GM23248 (cell line): ENCODE measurements around the gene ABR. TPM values are rescaled to one million over a fixed set of nuclear protein-coding genes. Genes with fewer than 3 reads are reported as not detected.
A peak's percentile ranks its signal among the peaks of the same experiment; 100 is the strongest.

Experiments
- DNase-seq: peaks from one replicate; pipeline ENCODE4 v3.0.0-alpha.2; 2015
- H2AFZ ChIP-seq: fragments of 200-600 bp; sonication (generic); 2 replicates; pipeline ENCODE4 v1.6.1; 2016; ENCODE audit warnings: antibody characterized with exemption
- H3F3A ChIP-seq: fragments of 200-600 bp; sonication (generic); 2 replicates; pipeline ENCODE4 v1.6.1; 2016; ENCODE audit warnings: mild to moderate bottlenecking, antibody characterized with exemption, mixed run types; ENCODE audit not compliant: insufficient read depth
- H3K27ac ChIP-seq: fragments of 200-600 bp; sonication (generic); 2 replicates; pipeline ENCODE4 v1.5.1; 2016; ENCODE audit warnings: mild to moderate bottlenecking
- H3K27me3 ChIP-seq: fragments of 200-600 bp; sonication (generic); replicated peaks from 2 replicates; pipeline ENCODE4 v1.6.1; 2016; ENCODE audit warnings: mild to moderate bottlenecking; ENCODE audit not compliant: insufficient read depth
- H3K36me3 ChIP-seq: fragments of 200-600 bp; sonication (generic); 2 replicates; pipeline ENCODE4 v1.6.1; 2016; ENCODE audit warnings: low read depth, mild to moderate bottlenecking
- H3K4me1 ChIP-seq: fragments of 200-600 bp; sonication (generic); 2 replicates; pipeline ENCODE4 v1.6.1; 2016; ENCODE audit warnings: mild to moderate bottlenecking; ENCODE audit not compliant: insufficient read depth
- H3K4me2 ChIP-seq: fragments of 200-600 bp; sonication (generic); one replicate; pipeline ENCODE4 v1.6.1; 2016; ENCODE audit warnings: mild to moderate bottlenecking; ENCODE audit not compliant: unreplicated experiment
- H3K4me3 ChIP-seq: fragments of 200-600 bp; sonication (generic); 2 replicates; pipeline ENCODE4 v1.5.1; 2016; ENCODE audit warnings: mild to moderate bottlenecking
- H3K79me2 ChIP-seq: fragments of 200-600 bp; sonication (generic); 2 replicates; pipeline ENCODE4 v1.6.1; 2016; ENCODE audit warnings: mild to moderate bottlenecking; ENCODE audit not compliant: insufficient read depth
- H3K9ac ChIP-seq: fragments of 200-600 bp; sonication (generic); 2 replicates; pipeline ENCODE4 v1.6.1; 2016; ENCODE audit warnings: mild to moderate bottlenecking
- H3K9me2 ChIP-seq: fragments of 200-600 bp; sonication (generic); 2 replicates; pipeline ENCODE4 v1.6.1; 2016; ENCODE audit warnings: mixed run types, mild to moderate bottlenecking, moderate library complexity; ENCODE audit not compliant: insufficient read depth
- H3K9me3 ChIP-seq: fragments of 200-600 bp; sonication (generic); one replicate; pipeline ENCODE4 v1.6.1; 2017; ENCODE audit warnings: low read depth
- H4K20me1 ChIP-seq: fragments of 200-600 bp; sonication (generic); 2 replicates; pipeline ENCODE4 v1.6.0; 2016; ENCODE audit not compliant: insufficient read depth
- EZH2 ChIP-seq: fragments of 200-600 bp; sonication (generic); IDR thresholded peaks from 2 replicates; pipeline ENCODE4 v1.6.1; 2018; ENCODE audit warnings: antibody characterized with exemption, mild to moderate bottlenecking; ENCODE audit not compliant: insufficient read depth, poor library complexity, severe bottlenecking
- EZH2phosphoT487 ChIP-seq: fragments of 200-600 bp; sonication (generic); IDR thresholded peaks from 2 replicates; pipeline ENCODE4 v1.6.1; 2018; ENCODE audit warnings: antibody characterized with exemption, moderate library complexity, mild to moderate bottlenecking, low read depth; ENCODE audit not compliant: insufficient read depth
- WGBS, 2 experiments: methylation state at CpG; one replicate each; pipeline ENCODE4 v1.1.6; 2015 to 2017; ENCODE audit warnings: low lambda C conversion rate in 2 of 2, low coverage in 1 of 2; ENCODE audit errors: missing lambda C conversion rate in 2 of 2; 5-methylcytosine and 5-hydroxymethylcytosine counted together
- in situ Hi-C: fragments of 300-500 bp; cut with MboI; formaldehyde crosslinking; loops from 2 replicates; pipeline ENCODE4 v1.15.0; 2020
- polyA plus RNA-seq: library from polyadenylated mRNA; unstranded; fragments of >200 nt; fragmentation: Nextera tagmentation; extraction: Ambion mirVana; gene quantifications from 2 replicates; pipeline ENCODE4 v1.2.1, GENCODE V29; 2016
- total RNA-seq: library from RNA; depleted of rRNA; stranded (reverse); fragments of >200 nt; shearing (Covaris generic); gene quantifications from 2 replicates; pipeline ENCODE4 v1.2.3, GENCODE V29; 2014

The ABR gene
- total and polyA plus RNA-seq, 2 experiments from 2014 or later = 24.4 to 38.2 TPM

- Histone ChIP-seq H4K20me1 (0 out of 2 replicates have a peak, but pooled peaks cover 4% of the 10 kb centered on the region), H3K9me2 (no peaks in the 10 kb centered on the region), H3K9ac (no peak overlapping the region), H3F3A (no peaks in the 10 kb centered on the region), H3K79me2 (no peaks in the 10 kb centered on the region), H3K4me2 (no peak overlapping the region), H3K4me3 (no peak overlapping the region), H3K9me3 (no peaks in the 10 kb centered on the region), H3K27ac (no peak overlapping the region), H2AFZ (no peak overlapping the region), H3K36me3 (no peaks in the 10 kb centered on the region), H3K27me3 (no peaks in the 10 kb centered on the region), H3K4me1 (peaks cover 5% of the 10 kb centered on the region; the same call in 1 of the 2 replicates)
- in situ Hi-C loops = no loop called here
- TF ChIP-seq EZH2 = no peak
- TF ChIP-seq EZH2phosphoT487 = no peak
- DNase-seq = peak; percentile 62
- WGBS, 2 experiments = 0 to 12% methylated on average over 2 to 35 of the region's 35 CpGs
Observed at GRCh38 chr17:1031711-1032110, 148.1 kb downstream of the ABR start.

DNA sequence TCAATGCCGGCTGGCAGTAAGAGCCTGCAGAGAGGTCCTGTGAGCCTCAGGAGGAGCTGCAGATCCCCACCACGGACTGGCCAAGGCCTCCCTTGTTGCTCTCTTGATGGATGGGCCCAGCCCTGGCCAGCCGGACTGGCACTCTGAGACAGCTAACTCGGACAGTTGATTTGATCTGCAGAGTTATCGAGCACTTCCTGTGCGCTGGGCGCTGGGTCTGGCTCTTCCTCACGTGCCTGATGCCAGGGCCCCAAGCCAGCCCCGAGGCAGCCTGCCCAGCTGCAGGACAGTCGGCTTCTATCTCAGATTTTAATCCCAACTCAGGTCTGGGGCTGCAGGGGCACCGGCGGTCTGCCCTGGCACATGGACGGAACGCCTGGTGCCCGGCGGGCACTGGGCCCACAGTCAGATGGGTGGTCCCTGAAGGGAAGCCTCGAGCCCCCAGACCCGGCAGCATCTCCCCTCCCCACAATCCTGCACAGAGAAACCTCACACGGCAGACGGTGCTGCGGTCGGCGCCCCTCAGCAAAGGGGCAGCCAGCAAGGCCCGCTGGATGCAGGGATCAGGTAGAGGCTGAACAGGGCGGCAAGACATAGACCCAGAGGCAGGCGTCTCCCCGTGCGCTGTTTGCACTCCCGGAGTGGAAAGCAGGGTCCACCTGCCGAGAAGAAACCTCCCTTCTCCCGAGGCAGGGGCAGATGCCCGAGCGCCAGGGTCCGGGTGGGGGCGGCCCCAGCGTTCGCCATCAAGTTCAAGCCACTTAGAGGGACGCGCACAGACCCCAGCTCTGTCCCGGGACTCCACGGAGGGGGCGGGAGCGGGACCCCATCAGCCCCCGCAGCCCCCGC lies 148.9 kb downstream of the ABR start:
- DNase-seq = peak; percentile 18
- Histone ChIP-seq H3K9me3 (no peaks in the 10 kb centered on the region), H3K27me3 (no peaks in the 10 kb centered on the region), H4K20me1 (0 out of 2 replicates have a peak, but pooled peaks cover 4% of the 10 kb centered on the region), H3K9me2 (no peaks in the 10 kb centered on the region), H3K4me1 (peaks cover 5% of the 10 kb centered on the region; the same call in 1 of the 2 replicates), H2AFZ (no peak overlapping the region), H3K9ac (no peak overlapping the region), H3K79me2 (no peaks in the 10 kb centered on the region), H3F3A (no peaks in the 10 kb centered on the region), H3K4me2 (no peak overlapping the region), H3K4me3 (no peak overlapping the region), H3K27ac (no peak overlapping the region), H3K36me3 (no peaks in the 10 kb centered on the region)
- in situ Hi-C loops = no loop called here
- TF ChIP-seq EZH2 (no peak), EZH2phosphoT487 (no peak)
- WGBS, 2 experiments = 41 to 46% methylated on average over 35 to 42 of the region's 45 CpGs

DNA sequence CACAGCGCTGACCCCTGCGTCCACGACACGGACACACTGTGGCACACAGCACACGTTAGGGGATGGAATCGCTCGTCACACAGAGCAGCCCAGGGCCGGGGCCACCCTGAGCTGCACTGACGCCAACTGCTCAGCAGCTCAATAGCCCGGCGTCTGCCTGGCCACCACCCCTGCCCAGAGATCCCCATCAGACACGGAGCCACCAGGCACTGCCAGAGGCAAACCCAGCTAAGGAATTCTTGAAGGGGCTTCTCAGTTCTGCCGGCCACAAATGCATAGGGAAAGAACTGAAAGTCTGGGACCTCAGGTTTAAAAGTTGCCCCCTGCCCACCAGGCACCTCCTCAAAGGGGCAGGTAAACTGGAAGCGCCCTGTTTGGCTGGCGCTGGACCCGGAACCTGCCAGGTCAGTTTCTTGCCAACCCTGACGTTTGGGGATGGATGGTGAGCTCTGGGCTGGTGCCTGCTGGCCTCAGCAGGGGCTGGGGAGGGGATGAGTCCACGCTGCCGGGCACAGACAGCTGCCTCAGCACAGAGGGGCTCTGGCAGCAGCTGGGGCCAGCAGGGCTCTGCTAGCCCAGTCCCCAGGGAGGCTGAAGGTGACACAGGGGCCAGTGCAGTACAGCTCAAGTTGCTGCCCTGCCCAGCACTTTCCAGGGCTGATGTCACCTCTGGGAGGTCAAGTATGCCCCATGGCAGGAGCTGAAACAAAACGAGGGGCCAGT lies 149.7 kb downstream of the ABR start:
- Histone ChIP-seq H3K27ac (no peak overlapping the region), H3K36me3 (no peaks in the 10 kb centered on the region), H3K27me3 (no peaks in the 10 kb centered on the region), H4K20me1 (0 out of 2 replicates have a peak, but pooled peaks cover 4% of the 10 kb centered on the region), H3K79me2 (no peaks in the 10 kb centered on the region), H3K9me3 (no peaks in the 10 kb centered on the region), H3F3A (no peaks in the 10 kb centered on the region), H3K9ac (no peak overlapping the region), H3K4me2 (no peak overlapping the region), H2AFZ (no peak overlapping the region), H3K4me3 (no peak overlapping the region), H3K4me1 (peaks cover 5% of the 10 kb centered on the region; the same call in 1 of the 2 replicates), H3K9me2 (no peaks in the 10 kb centered on the region)
- WGBS, 2 experiments = 65 to 66% methylated on average over 20 of the region's 20 CpGs
- in situ Hi-C loops = no loop called here
- TF ChIP-seq EZH2 (no peak), EZH2phosphoT487 (no peak)
- DNase-seq = no peak

- 48% methylated on average over 27 to 30 of the region's 30 CpGs for WGBS, 2 experiments
- no peaks in the 10 kb centered on the region for H3K79me2 ChIP-seq
- no peak overlapping the region for H3K4me3 ChIP-seq
- no peaks in the 10 kb centered on the region for H3K9me2 ChIP-seq
- H3K4me1 ChIP-seq = peaks cover 5% of the 10 kb centered on the region; the same call in 1 of the 2 replicates
- no peaks in the 10 kb centered on the region for H3K27me3 ChIP-seq
- DNase-seq = peak; percentile 87
- no peaks in the 10 kb centered on the region for H3K36me3 ChIP-seq
- H3F3A ChIP-seq = no peaks in the 10 kb centered on the region
- no peaks in the 10 kb centered on the region for H3K9me3 ChIP-seq
- H4K20me1 ChIP-seq = 0 out of 2 replicates have a peak, but pooled peaks cover 4% of the 10 kb centered on the region
- H3K27ac ChIP-seq = peak overlapping the region; percentile 45
- no peak for TF ChIP-seq EZH2
- no peak for TF ChIP-seq EZH2phosphoT487
- H2AFZ ChIP-seq = 0 out of 2 replicates have a peak overlapping the region, but pooled peaks have one; percentile 4
- peak overlapping the region; percentile 11 for H3K4me2 ChIP-seq
- in situ Hi-C loops = no loop called here
- peak overlapping the region; percentile 62 for H3K9ac ChIP-seq
Observed at GRCh38 chr17:1029196-1029921, 150.4 kb downstream of the ABR start.
